NOMO-1 (cell line): ENCODE results near the gene SELENOK.

Source experiments
- DNase-seq, 2 experiments: peaks; one replicate each; lab custom pipeline; 2025; ENCODE audit not compliant: unreplicated experiment in 2 of 2; lab: John Stamatoyannopoulos, UW

SELENOK gene

GRCh38 chr3:53843195-53844177 lies 48.2 kb downstream of the SELENOK start:
- no peak for DNase-seq

- DNase-seq, result no peak
Measured at GRCh38 chr3:53842436-53843194, 49.0 kb downstream of the SELENOK start.

- no peak for DNase-seq
Measured at GRCh38 chr3:53841296-53841695, 50.4 kb downstream of the SELENOK start.

GRCh38 chr3:53837331-53837730 lies 54.3 kb downstream of the SELENOK start:
- no peak for DNase-seq

- no peak for DNase-seq
Measured at GRCh38 chr3:53836084-53836872, 55.4 kb downstream of the SELENOK start.

- no peak for DNase-seq
Measured at GRCh38 chr3:53835257-53835656, 56.4 kb downstream of the SELENOK start.

- DNase-seq, result peak; percentile 84 to 90
Measured at GRCh38 chr3:53834429-53835095, 57.1 kb downstream of the SELENOK start.
